Measurements from ENCODE around the gene RIMS4.
A peak's percentile ranks its signal among the peaks of the same experiment; 100 is the strongest.

The RIMS4 gene

GRCh38 chr20:44850837-44851236 lies 40.5 kb upstream of the RIMS4 start:
- Histone ChIP-seq H3K4me3 (ENCODE audit: low read length) (no peak overlapping the region), H3K4me2 (ENCODE audit: low read length) (no peak overlapping the region), H3K56ac (ENCODE audit: low read length) (no peak overlapping the region), H2BK5ac (ENCODE audit: low read length) (no peak overlapping the region), H3K18ac (ENCODE audit: low read length) (no peak overlapping the region), H2BK120ac (ENCODE audit: low read depth, low read length) (no peak overlapping the region), H4K8ac (ENCODE audit: low read depth, low read length) (no peak overlapping the region), H3K27me3 (ENCODE audit: insufficient read depth, low read length, poor library complexity) (no peaks in the 10 kb centered on the region), H4K5ac (ENCODE audit: low read length) (no peak overlapping the region), H3K4ac (ENCODE audit: low read depth, low read length) (no peak overlapping the region), H2BK15ac (replicated peaks; ENCODE audit: low read depth) (no peak overlapping the region), H2AK5ac (ENCODE audit: low read length) (no peak overlapping the region), H3K27ac (ENCODE audit: low read depth, low read length) (no peak overlapping the region), H3K36me3 (ENCODE audit: control insufficient read depth, insufficient read depth, low read length) (no peaks in the 10 kb centered on the region), H3K9ac (ENCODE audit: low read length) (no peak overlapping the region), H3K79me2 (ENCODE audit: control insufficient read depth, insufficient read depth, low read length) (no peaks in the 10 kb centered on the region), H3K4me1 (ENCODE audit: control insufficient read depth, low read depth, low read length) (no peaks in the 10 kb centered on the region), H3K79me1 (ENCODE audit: low read length) (no peaks in the 10 kb centered on the region), H3K23ac (ENCODE audit: low read length) (no peak overlapping the region)
- no CpG with 5 or more reads among the region's 1 CpG for WGBS (ENCODE audit: extremely low coverage, insufficient coverage, low lambda C conversion rate)
- no peak for DNase-seq

GRCh38 chr20:44850272-44850671 lies 39.9 kb upstream of the RIMS4 start:
- H2BK5ac ChIP-seq (ENCODE audit: low read length), result no peak overlapping the region
- H3K4me1 ChIP-seq (ENCODE audit: control insufficient read depth, low read depth, low read length), result no peaks in the 10 kb centered on the region
- H3K4ac ChIP-seq (ENCODE audit: low read depth, low read length), result no peak overlapping the region
- no CpG with 5 or more reads among the region's 3 CpGs for WGBS (ENCODE audit: extremely low coverage, insufficient coverage, low lambda C conversion rate)
- H2BK15ac ChIP-seq (replicated peaks; ENCODE audit: low read depth), result no peak overlapping the region
- no peak overlapping the region for H4K8ac ChIP-seq (ENCODE audit: low read depth, low read length)
- no peak overlapping the region for H3K9ac ChIP-seq (ENCODE audit: low read length)
- H3K79me2 ChIP-seq (ENCODE audit: control insufficient read depth, insufficient read depth, low read length), result no peaks in the 10 kb centered on the region
- no peak overlapping the region for H3K56ac ChIP-seq (ENCODE audit: low read length)
- H3K18ac ChIP-seq (ENCODE audit: low read length), result no peak overlapping the region
- no peak overlapping the region for H2BK120ac ChIP-seq (ENCODE audit: low read depth, low read length)
- no peak overlapping the region for H3K4me2 ChIP-seq (ENCODE audit: low read length)
- H4K5ac ChIP-seq (ENCODE audit: low read length), result no peak overlapping the region
- no peaks in the 10 kb centered on the region for H3K27me3 ChIP-seq (ENCODE audit: insufficient read depth, low read length, poor library complexity)
- peak; percentile 46 for DNase-seq
- H3K79me1 ChIP-seq (ENCODE audit: low read length), result no peaks in the 10 kb centered on the region
- no peak overlapping the region for H2AK5ac ChIP-seq (ENCODE audit: low read length)
- no peak overlapping the region for H3K23ac ChIP-seq (ENCODE audit: low read length)
- no peak overlapping the region for H3K27ac ChIP-seq (ENCODE audit: low read depth, low read length)
- H3K36me3 ChIP-seq (ENCODE audit: control insufficient read depth, insufficient read depth, low read length), result no peaks in the 10 kb centered on the region
- no peak overlapping the region for H3K4me3 ChIP-seq (ENCODE audit: low read length)

- Histone ChIP-seq H3K23ac (ENCODE audit: low read length) (no peak overlapping the region), H4K5ac (ENCODE audit: low read length) (no peak overlapping the region), H3K4me1 (ENCODE audit: control insufficient read depth, low read depth, low read length) (no peaks in the 10 kb centered on the region), H2AK5ac (ENCODE audit: low read length) (no peak overlapping the region), H3K4me2 (ENCODE audit: low read length) (no peak overlapping the region), H3K9ac (ENCODE audit: low read length) (no peak overlapping the region), H3K36me3 (ENCODE audit: control insufficient read depth, insufficient read depth, low read length) (no peaks in the 10 kb centered on the region), H3K27me3 (ENCODE audit: insufficient read depth, low read length, poor library complexity) (no peaks in the 10 kb centered on the region), H4K8ac (ENCODE audit: low read depth, low read length) (no peak overlapping the region), H2BK5ac (ENCODE audit: low read length) (no peak overlapping the region), H3K79me1 (ENCODE audit: low read length) (no peaks in the 10 kb centered on the region), H3K27ac (ENCODE audit: low read depth, low read length) (no peak overlapping the region), H3K79me2 (ENCODE audit: control insufficient read depth, insufficient read depth, low read length) (no peaks in the 10 kb centered on the region), H3K18ac (ENCODE audit: low read length) (no peak overlapping the region), H3K56ac (ENCODE audit: low read length) (no peak overlapping the region), H3K4ac (ENCODE audit: low read depth, low read length) (no peak overlapping the region), H3K4me3 (ENCODE audit: low read length) (no peak overlapping the region), H2BK120ac (ENCODE audit: low read depth, low read length) (no peak overlapping the region), H2BK15ac (replicated peaks; ENCODE audit: low read depth) (peak overlapping the region; percentile 19)
- WGBS (ENCODE audit: extremely low coverage, insufficient coverage, low lambda C conversion rate), result no CpG with 5 or more reads among the region's 1 CpG
- peak; percentile 11 for DNase-seq
These were observed 39.4 kb upstream of the RIMS4 start for GRCh38 chr20:44849703-44850102.

GRCh38 chr20:44848254-44849015 lies 38.1 kb upstream of the RIMS4 start:
- Histone ChIP-seq H3K4me2 (ENCODE audit: low read length) (no peak overlapping the region), H3K9ac (ENCODE audit: low read length) (no peak overlapping the region), H4K8ac (ENCODE audit: low read depth, low read length) (no peak overlapping the region), H3K23ac (ENCODE audit: low read length) (no peak overlapping the region), H3K56ac (ENCODE audit: low read length) (no peak overlapping the region), H3K27me3 (ENCODE audit: insufficient read depth, low read length, poor library complexity) (no peaks in the 10 kb centered on the region), H2BK15ac (replicated peaks; ENCODE audit: low read depth) (no peak overlapping the region), H2AK5ac (ENCODE audit: low read length) (no peak overlapping the region), H2BK120ac (ENCODE audit: low read depth, low read length) (no peak overlapping the region), H3K79me1 (ENCODE audit: low read length) (no peaks in the 10 kb centered on the region), H3K27ac (ENCODE audit: low read depth, low read length) (no peak overlapping the region), H3K4ac (ENCODE audit: low read depth, low read length) (no peak overlapping the region), H4K5ac (ENCODE audit: low read length) (no peak overlapping the region), H3K79me2 (ENCODE audit: control insufficient read depth, insufficient read depth, low read length) (no peaks in the 10 kb centered on the region), H3K36me3 (ENCODE audit: control insufficient read depth, insufficient read depth, low read length) (no peaks in the 10 kb centered on the region), H3K18ac (ENCODE audit: low read length) (no peak overlapping the region), H2BK5ac (ENCODE audit: low read length) (no peak overlapping the region), H3K4me3 (ENCODE audit: low read length) (no peak overlapping the region), H3K4me1 (ENCODE audit: control insufficient read depth, low read depth, low read length) (no peaks in the 10 kb centered on the region)
- WGBS (ENCODE audit: extremely low coverage, insufficient coverage, low lambda C conversion rate), result no CpG with 5 or more reads among the region's 4 CpGs
- no peak for DNase-seq

- Histone ChIP-seq H3K79me1 (ENCODE audit: low read length) (no peaks in the 10 kb centered on the region), H3K4me3 (ENCODE audit: low read length) (no peak overlapping the region), H3K27me3 (ENCODE audit: insufficient read depth, low read length, poor library complexity) (no peaks in the 10 kb centered on the region), H3K27ac (ENCODE audit: low read depth, low read length) (no peak overlapping the region), H3K4me2 (ENCODE audit: low read length) (no peak overlapping the region), H2BK15ac (replicated peaks; ENCODE audit: low read depth) (no peak overlapping the region), H2AK5ac (ENCODE audit: low read length) (no peak overlapping the region), H2BK5ac (ENCODE audit: low read length) (no peak overlapping the region), H4K5ac (ENCODE audit: low read length) (no peak overlapping the region), H3K36me3 (ENCODE audit: control insufficient read depth, insufficient read depth, low read length) (no peaks in the 10 kb centered on the region), H3K4me1 (ENCODE audit: control insufficient read depth, low read depth, low read length) (no peaks in the 10 kb centered on the region), H3K79me2 (ENCODE audit: control insufficient read depth, insufficient read depth, low read length) (no peaks in the 10 kb centered on the region), H2BK120ac (ENCODE audit: low read depth, low read length) (no peak overlapping the region), H3K4ac (ENCODE audit: low read depth, low read length) (no peak overlapping the region), H3K23ac (ENCODE audit: low read length) (no peak overlapping the region), H3K9ac (ENCODE audit: low read length) (no peak overlapping the region), H4K8ac (ENCODE audit: low read depth, low read length) (no peak overlapping the region), H3K18ac (ENCODE audit: low read length) (no peak overlapping the region), H3K56ac (ENCODE audit: low read length) (no peak overlapping the region)
- DNase-seq, result no peak
- WGBS (ENCODE audit: extremely low coverage, insufficient coverage, low lambda C conversion rate), result no CpG with 5 or more reads among the region's 5 CpGs
These were observed 33.5 kb upstream of the RIMS4 start for GRCh38 chr20:44843876-44844275.

- H3K23ac ChIP-seq (ENCODE audit: low read length), result no peak overlapping the region
- no peak overlapping the region for H2BK5ac ChIP-seq (ENCODE audit: low read length)
- no peak overlapping the region for H3K27ac ChIP-seq (ENCODE audit: low read depth, low read length)
- WGBS (ENCODE audit: extremely low coverage, insufficient coverage, low lambda C conversion rate), result no CpG with 5 or more reads among the region's 6 CpGs
- no peak overlapping the region for H2BK120ac ChIP-seq (ENCODE audit: low read depth, low read length)
- H3K4me1 ChIP-seq (ENCODE audit: control insufficient read depth, low read depth, low read length), result no peaks in the 10 kb centered on the region
- no peak for DNase-seq
- H3K18ac ChIP-seq (ENCODE audit: low read length), result no peak overlapping the region
- H3K79me1 ChIP-seq (ENCODE audit: low read length), result no peaks in the 10 kb centered on the region
- no peaks in the 10 kb centered on the region for H3K36me3 ChIP-seq (ENCODE audit: control insufficient read depth, insufficient read depth, low read length)
- no peak overlapping the region for H3K9ac ChIP-seq (ENCODE audit: low read length)
- no peak overlapping the region for H2AK5ac ChIP-seq (ENCODE audit: low read length)
- H4K8ac ChIP-seq (ENCODE audit: low read depth, low read length), result no peak overlapping the region
- no peak overlapping the region for H4K5ac ChIP-seq (ENCODE audit: low read length)
- H3K4me2 ChIP-seq (ENCODE audit: low read length), result no peak overlapping the region
- no peak overlapping the region for H2BK15ac ChIP-seq (replicated peaks; ENCODE audit: low read depth)
- H3K4me3 ChIP-seq (ENCODE audit: low read length), result no peak overlapping the region
- H3K79me2 ChIP-seq (ENCODE audit: control insufficient read depth, insufficient read depth, low read length), result no peaks in the 10 kb centered on the region
- H3K4ac ChIP-seq (ENCODE audit: low read depth, low read length), result no peak overlapping the region
- no peaks in the 10 kb centered on the region for H3K27me3 ChIP-seq (ENCODE audit: insufficient read depth, low read length, poor library complexity)
- H3K56ac ChIP-seq (ENCODE audit: low read length), result no peak overlapping the region
These were observed 31.6 kb upstream of the RIMS4 start for GRCh38 chr20:44841955-44842354.
